Activated CD8-positive, alpha-beta T cell treated with anti-CD3 and anti-CD28 coated beads, Interleukin-2, amount 10 ng/mL, durations not matched to agents 7 days and 5 days (primary cell): Measurements from ENCODE around the gene LNX2. TPM values are rescaled to one million over a fixed set of nuclear protein-coding genes. Genes with fewer than 3 reads are reported as not detected.
A peak's percentile ranks its signal among the peaks of the same experiment; 100 is the strongest.

Experiments used
- ATAC-seq: fragments of 150-1000 bp; cut with Tn5 transposase; one replicate; pipeline ENCODE4 v1.10.0; 2021; ENCODE audit warnings: moderate library complexity
- CTCF ChIA-PET: fragments of 350-600 bp; sonication (Branson Sonifier 250); formaldehyde crosslinking; loops from one replicate; lab custom pipeline; 2021; ENCODE audit warnings: antibody characterized with exemption; lab: Charles Lee
- POLR2A ChIA-PET: fragments of 350-600 bp; sonication (Branson Sonifier 250); formaldehyde crosslinking; loops from one replicate; lab custom pipeline; 2021; ENCODE audit warnings: antibody characterized with exemption; lab: Charles Lee
- DNase-seq: peaks from one replicate; pipeline ENCODE4 v3.0.0-alpha.2; 2020
- H3K27ac Mint-ChIP-seq: one replicate; pipeline ENCODE4 v1.8.0; 2021; ENCODE audit warnings: mild to moderate bottlenecking, mixed read lengths
- H3K27me3 Mint-ChIP-seq: one replicate; pipeline ENCODE4 v1.8.0; 2021; ENCODE audit warnings: low read depth, mixed read lengths
- H3K36me3 Mint-ChIP-seq: one replicate; pipeline ENCODE4 v1.8.0; 2021; ENCODE audit warnings: low read depth, mixed read lengths
- H3K4me1 Mint-ChIP-seq: one replicate; pipeline ENCODE4 v1.8.0; 2021; ENCODE audit warnings: low read depth, mixed read lengths
- H3K4me3 Mint-ChIP-seq: one replicate; pipeline ENCODE4 v1.8.0; 2021; ENCODE audit warnings: mild to moderate bottlenecking, mixed read lengths
- H3K9me3 Mint-ChIP-seq: one replicate; pipeline ENCODE4 v1.8.0; 2022; ENCODE audit warnings: mixed read lengths; ENCODE audit not compliant: insufficient read depth
- total RNA-seq, 2 experiments: library from RNA; stranded (reverse); gene quantifications; one replicate each; pipeline ENCODE4 v1.2.3, GENCODE V29; 2021

The LNX2 gene
- total RNA-seq, 2 experiments from 2014 or later = 7.1 to 7.6 TPM

- H3K4me1 Mint-ChIP-seq = peaks cover 30% of the 10 kb centered on the region
- H3K27ac Mint-ChIP-seq = no peak overlapping the region
- peaks cover 3% of the 10 kb centered on the region for H3K9me3 Mint-ChIP-seq
- DNase-seq (no peak), ATAC-seq (no peak)
- H3K36me3 Mint-ChIP-seq = peaks cover 10% of the 10 kb centered on the region
- no peak overlapping the region for H3K4me3 Mint-ChIP-seq
- H3K27me3 Mint-ChIP-seq = no peaks in the 10 kb centered on the region
- ChIA-PET POLR2A (no interaction called here), CTCF (interaction anchor here (1.2 kb wide), 1 partner anchor 239 kb away, joined by 3 read pairs; no protein-coding TSS in a partner anchor)
Measured at GRCh38 chr13:27587095-27587746, 33.1 kb downstream of the LNX2 start.

- H3K36me3 Mint-ChIP-seq = peaks cover 15% of the 10 kb centered on the region
- CTCF ChIA-PET = no interaction called here
- no peak for DNase-seq
- ATAC-seq = no peak
- H3K27ac Mint-ChIP-seq = peak overlapping the region; percentile 51
- peak overlapping the region; percentile 11 for H3K4me3 Mint-ChIP-seq
- H3K27me3 Mint-ChIP-seq = no peaks in the 10 kb centered on the region
- peaks cover 3% of the 10 kb centered on the region for H3K9me3 Mint-ChIP-seq
- POLR2A ChIA-PET = no interaction called here
- H3K4me1 Mint-ChIP-seq = peaks cover 30% of the 10 kb centered on the region
Measured at GRCh38 chr13:27583645-27584044, 36.7 kb downstream of the LNX2 start.

- peaks cover 21% of the 10 kb centered on the region for H3K36me3 Mint-ChIP-seq
- no peaks in the 10 kb centered on the region for H3K27me3 Mint-ChIP-seq
- no peak overlapping the region for H3K27ac Mint-ChIP-seq
- ChIA-PET POLR2A (no interaction called here), CTCF (no interaction called here)
- ATAC-seq (no peak), DNase-seq (no peak)
- H3K4me3 Mint-ChIP-seq = no peak overlapping the region
- no peaks in the 10 kb centered on the region for H3K9me3 Mint-ChIP-seq
- H3K4me1 Mint-ChIP-seq = peaks cover 9% of the 10 kb centered on the region
Measured at GRCh38 chr13:27578121-27579030, 42.0 kb downstream of the LNX2 start.

GRCh38 chr13:27574661-27575060, 45.7 kb downstream of the LNX2 start:
- POLR2A ChIA-PET = no interaction called here
- H3K27ac Mint-ChIP-seq = no peak overlapping the region
- H3K4me3 Mint-ChIP-seq = no peak overlapping the region
- H3K27me3 Mint-ChIP-seq = no peaks in the 10 kb centered on the region
- H3K36me3 Mint-ChIP-seq = peaks cover 12% of the 10 kb centered on the region
- H3K9me3 Mint-ChIP-seq = no peaks in the 10 kb centered on the region
- peaks cover 20% of the 10 kb centered on the region for H3K4me1 Mint-ChIP-seq
- CTCF ChIA-PET = interaction anchor here (1.1 kb wide), 1 partner anchor 10 kb away, joined by 4 read pairs; no protein-coding TSS in a partner anchor
- no peak for DNase-seq
- no peak for ATAC-seq

GRCh38 chr13:27573265-27573664, 47.1 kb downstream of the LNX2 start:
- H3K27me3 Mint-ChIP-seq = no peaks in the 10 kb centered on the region
- peak; percentile 51 for ATAC-seq
- ChIA-PET CTCF (interaction anchor here (1.0 kb wide), 1 partner anchor 253 kb away, joined by 4 read pairs; no protein-coding TSS in a partner anchor), POLR2A (interaction anchor here (0.8 to 1.0 kb wide), 3 partner anchors 47 to 50 kb away, joined by 3 to 6 read pairs (median 3); partner anchors contain the start of genes LNX2 and POLR1D)
- no peak for DNase-seq
- peak overlapping the region; percentile 7 for H3K27ac Mint-ChIP-seq
- H3K4me3 Mint-ChIP-seq = no peak overlapping the region
- H3K9me3 Mint-ChIP-seq = no peaks in the 10 kb centered on the region
- H3K36me3 Mint-ChIP-seq = peaks cover 10% of the 10 kb centered on the region
- H3K4me1 Mint-ChIP-seq = peaks cover 20% of the 10 kb centered on the region

- no peaks in the 10 kb centered on the region for H3K9me3 Mint-ChIP-seq
- DNase-seq (no peak), ATAC-seq (no peak)
- no peak overlapping the region for H3K4me3 Mint-ChIP-seq
- H3K27ac Mint-ChIP-seq = no peak overlapping the region
- peaks cover 10% of the 10 kb centered on the region for H3K36me3 Mint-ChIP-seq
- CTCF ChIA-PET = interaction anchor here (1.0 kb wide), 1 partner anchor 254 kb away, joined by 4 read pairs; no protein-coding TSS in a partner anchor
- peaks cover 20% of the 10 kb centered on the region for H3K4me1 Mint-ChIP-seq
- H3K27me3 Mint-ChIP-seq = no peaks in the 10 kb centered on the region
- POLR2A ChIA-PET = interaction anchor here (0.8 to 1.0 kb wide), 3 partner anchors 48 to 51 kb away, joined by 3 to 6 read pairs (median 3); partner anchors contain the start of genes LNX2 and POLR1D
Measured at GRCh38 chr13:27572234-27572901, 48.0 kb downstream of the LNX2 start.

GRCh38 chr13:27570906-27571305, 49.4 kb downstream of the LNX2 start:
- Mint-ChIP-seq H3K27ac (no peak overlapping the region), H3K36me3 (peaks cover 7% of the 10 kb centered on the region), H3K27me3 (no peaks in the 10 kb centered on the region), H3K4me3 (no peak overlapping the region), H3K4me1 (peaks cover 20% of the 10 kb centered on the region), H3K9me3 (no peaks in the 10 kb centered on the region)
- POLR2A ChIA-PET = no interaction called here
- no peak for ATAC-seq
- CTCF ChIA-PET = no interaction called here
- DNase-seq = no peak

- Mint-ChIP-seq H3K36me3 (peaks cover 2% of the 10 kb centered on the region), H3K27me3 (no peaks in the 10 kb centered on the region), H3K4me3 (no peak overlapping the region), H3K4me1 (peaks cover 20% of the 10 kb centered on the region), H3K9me3 (no peaks in the 10 kb centered on the region), H3K27ac (no peak overlapping the region)
- CTCF ChIA-PET = no interaction called here
- no peak for ATAC-seq
- DNase-seq = no peak
- POLR2A ChIA-PET = no interaction called here
Measured at GRCh38 chr13:27569405-27569804, 50.9 kb downstream of the LNX2 start.

GRCh38 chr13:27565818-27566217, 54.5 kb downstream of the LNX2 start:
- no peak overlapping the region for H3K27ac Mint-ChIP-seq
- no peak overlapping the region for H3K4me3 Mint-ChIP-seq
- H3K4me1 Mint-ChIP-seq = peaks cover 3% of the 10 kb centered on the region
- DNase-seq (no peak), ATAC-seq (no peak)
- no peaks in the 10 kb centered on the region for H3K9me3 Mint-ChIP-seq
- H3K36me3 Mint-ChIP-seq = peaks cover 12% of the 10 kb centered on the region
- CTCF ChIA-PET = interaction anchor here (2.0 kb wide), 1 partner anchor 8 kb away, joined by 4 read pairs; no protein-coding TSS in a partner anchor
- H3K27me3 Mint-ChIP-seq = no peaks in the 10 kb centered on the region
- POLR2A ChIA-PET = no interaction called here

- Mint-ChIP-seq H3K27me3 (no peaks in the 10 kb centered on the region), H3K9me3 (no peaks in the 10 kb centered on the region), H3K27ac (no peak overlapping the region), H3K4me1 (peaks cover 10% of the 10 kb centered on the region), H3K36me3 (peaks cover 15% of the 10 kb centered on the region), H3K4me3 (no peak overlapping the region)
- DNase-seq (no peak), ATAC-seq (no peak)
- POLR2A ChIA-PET = interaction anchor here (0.7 kb wide), 1 partner anchor 58 kb away, joined by 3 read pairs; the partner anchor contains the start of gene LNX2
- CTCF ChIA-PET = no interaction called here
Measured at GRCh38 chr13:27562457-27562856, 57.9 kb downstream of the LNX2 start.

- Mint-ChIP-seq H3K36me3 (peaks cover 31% of the 10 kb centered on the region), H3K4me3 (no peak overlapping the region), H3K27me3 (no peaks in the 10 kb centered on the region), H3K9me3 (no peaks in the 10 kb centered on the region), H3K27ac (no peak overlapping the region), H3K4me1 (peaks cover 10% of the 10 kb centered on the region)
- POLR2A ChIA-PET = no interaction called here
- DNase-seq = no peak
- ATAC-seq = no peak
- CTCF ChIA-PET = interaction anchor here (0.7 to 1.5 kb wide), 6 partner anchors 20 to 267 kb away, joined by 3 to 9 read pairs (median 4); no protein-coding TSS in a partner anchor
Measured at GRCh38 chr13:27559719-27560118, 60.6 kb downstream of the LNX2 start.
